ENCODE measurements around the gene ISOC2.
"Not testable (repeated sequence)": the region's sequence is repeated elsewhere in the genome, so short reads cannot be mapped to it uniquely, and the experiment has no call there.

ISOC2 gene

GRCh38 chr19:55456347-55456746 is 5.1 kb downstream of the ISOC2 start:
- DNase-seq, result no peak

- no peak for DNase-seq
Observed at GRCh38 chr19:55455576-55456235, 5.7 kb downstream of the ISOC2 start.

- DNase-seq, result peak in 3 of 5 experiments; percentile 17 to 56 (median 37)
Observed at GRCh38 chr19:55454787-55455243, 6.6 kb downstream of the ISOC2 start.

GRCh38 chr19:55453511-55454260 is 7.8 kb downstream of the ISOC2 start:
- DNase-seq, result no peak

- DNase-seq, result peak in 3 of 5 experiments; percentile 24 to 62 (median 27)
Observed at GRCh38 chr19:55452749-55453346, 8.6 kb downstream of the ISOC2 start.

- no peak for DNase-seq
Observed at GRCh38 chr19:55451965-55452748, 9.3 kb downstream of the ISOC2 start.

- no peak for DNase-seq
Observed at GRCh38 chr19:55451163-55451964, 10.1 kb downstream of the ISOC2 start.

GRCh38 chr19:55449469-55449868 is 12.0 kb downstream of the ISOC2 start:
- no peak for DNase-seq

- DNase-seq, result not testable (repeated sequence)
Observed at GRCh38 chr19:55448175-55448490, 13.3 kb downstream of the ISOC2 start.

GRCh38 chr19:55447421-55448174 is 13.8 kb downstream of the ISOC2 start:
- no peak for DNase-seq

- no peak for DNase-seq
Observed at GRCh38 chr19:55446060-55446459, 15.4 kb downstream of the ISOC2 start.

GRCh38 chr19:55444646-55445045 is 16.8 kb downstream of the ISOC2 start:
- no peak for DNase-seq

- no peak for DNase-seq
Observed at GRCh38 chr19:55443824-55444480, 17.5 kb downstream of the ISOC2 start.

GRCh38 chr19:55443045-55443823 is 18.2 kb downstream of the ISOC2 start, which contains the start of gene SHISA7:
TSS of gene SHISA7 (minus strand) at chr19:55443300. CDS start at chr19:55442863, 437 bp downstream.
- no peak for DNase-seq

GRCh38 chr19:55442372-55442961 is 19.0 kb downstream of the ISOC2 start:
- DNase-seq, result no peak

GRCh38 chr19:55441692-55442321 is 19.6 kb downstream of the ISOC2 start:
- no peak for DNase-seq

- no peak for DNase-seq
Observed at GRCh38 chr19:55441319-55441691, 20.1 kb downstream of the ISOC2 start.

GRCh38 chr19:55440411-55441105 is 20.9 kb downstream of the ISOC2 start:
- no peak for DNase-seq

Measured in T-helper 2 cell (primary cell).